GM23338 (cell line): Measurements from ENCODE around the gene AFF1. TPM values are rescaled to one million over a fixed set of nuclear protein-coding genes. Genes with fewer than 3 reads are reported as not detected.

ENCODE experiments used
- ATAC-seq: fragments of 200-7000 bp; cut with Tn5 transposase; 3 replicates; pipeline ENCODE4 v1.9.1; 2020
- DNase-seq: peaks from one replicate; pipeline ENCODE4 v3.0.0-alpha.2; 2015; ENCODE audit warnings: low spot score
- H2AFZ ChIP-seq: fragments of 200-600 bp; sonication (generic); 2 replicates; pipeline ENCODE4 v1.8.0; 2016; ENCODE audit warnings: antibody characterized with exemption, mild to moderate bottlenecking, moderate library complexity
- H3F3A ChIP-seq: fragments of 200-600 bp; sonication (generic); replicated peaks from 2 replicates; pipeline ENCODE4 v1.8.0; 2017; ENCODE audit warnings: antibody characterized with exemption, mixed run types, low read depth
- H3K27ac ChIP-seq: fragments of 200-600 bp; sonication (generic); 2 replicates; pipeline ENCODE4 v1.6.1; 2016; ENCODE audit warnings: low read depth
- H3K27me3 ChIP-seq: fragments of 200-600 bp; sonication (generic); 2 replicates; pipeline ENCODE4 v1.8.0; 2016; ENCODE audit warnings: mild to moderate bottlenecking, mixed run types, moderate library complexity; ENCODE audit not compliant: insufficient read depth
- H3K36me3 ChIP-seq: fragments of 200-600 bp; sonication (generic); 2 replicates; pipeline ENCODE4 v1.8.0; 2016; ENCODE audit warnings: mild to moderate bottlenecking; ENCODE audit not compliant: insufficient read depth
- H3K4me1 ChIP-seq: fragments of 200-600 bp; sonication (generic); 2 replicates; pipeline ENCODE4 v1.8.0; 2016; ENCODE audit warnings: mild to moderate bottlenecking, moderate library complexity; ENCODE audit not compliant: insufficient read depth
- H3K4me2 ChIP-seq: fragments of 200-600 bp; sonication (generic); 2 replicates; pipeline ENCODE4 v1.7.1; 2017; ENCODE audit warnings: mixed run types
- H3K4me3 ChIP-seq: fragments of 200-600 bp; sonication (generic); 2 replicates; pipeline ENCODE4 v1.6.1; 2016; ENCODE audit warnings: mixed run types
- H3K79me2 ChIP-seq: fragments of 200-600 bp; sonication (generic); replicated peaks from 2 replicates; pipeline ENCODE4 v1.8.0; 2017; ENCODE audit warnings: mild to moderate bottlenecking; ENCODE audit not compliant: insufficient read depth
- H3K9me2 ChIP-seq: fragments of 200-600 bp; sonication (generic); 2 replicates; pipeline ENCODE4 v1.8.0; 2017; ENCODE audit not compliant: insufficient read depth
- H4K20me1 ChIP-seq: fragments of 200-600 bp; sonication (generic); replicated peaks from 2 replicates; pipeline ENCODE4 v1.8.0; 2017; ENCODE audit warnings: mild to moderate bottlenecking; ENCODE audit not compliant: insufficient read depth
- H3K27ac Mint-ChIP-seq: 2 replicates; pipeline ENCODE4 v1.8.0; 2020; ENCODE audit warnings: inconsistent platforms, mild to moderate bottlenecking, moderate library complexity, mixed read lengths
- H3K27me3 Mint-ChIP-seq: 3 replicates; pipeline ENCODE4 v1.8.0; 2022; ENCODE audit warnings: low read depth, mild to moderate bottlenecking, moderate library complexity, mixed read lengths, inconsistent platforms; ENCODE audit not compliant: insufficient read depth, poor library complexity
- H3K36me3 Mint-ChIP-seq: 3 replicates; pipeline ENCODE4 v1.8.0; 2021; ENCODE audit warnings: low read depth, mild to moderate bottlenecking, inconsistent platforms, moderate library complexity, mixed read lengths
- H3K4me1 Mint-ChIP-seq: 3 replicates; pipeline ENCODE4 v1.8.0; 2020; ENCODE audit warnings: mild to moderate bottlenecking, inconsistent platforms, mixed read lengths
- H3K4me3 Mint-ChIP-seq: 3 replicates; pipeline ENCODE4 v1.8.0; 2021; ENCODE audit warnings: moderate library complexity, mild to moderate bottlenecking, inconsistent platforms, mixed read lengths
- H3K9me3 Mint-ChIP-seq: 3 replicates; pipeline ENCODE4 v1.8.0; 2020; ENCODE audit warnings: moderate library complexity, mild to moderate bottlenecking, inconsistent platforms, mixed read lengths
- EZH2 ChIP-seq: fragments of 200-600 bp; sonication (generic); IDR thresholded peaks from one replicate; pipeline ENCODE4 v1.8.0; 2017; ENCODE audit warnings: antibody characterized with exemption, mild to moderate bottlenecking, low read depth; ENCODE audit not compliant: unreplicated experiment
- JUNB ChIP-seq: IDR thresholded peaks from one replicate; pipeline ENCODE4 v1.6.1; 2016; ENCODE audit warnings: antibody characterized with exemption; ENCODE audit not compliant: unreplicated experiment
- POLR2AphosphoS5 ChIP-seq: IDR thresholded peaks from 2 replicates; pipeline ENCODE4 v1.6.1; 2016; ENCODE audit warnings: antibody characterized with exemption, low read depth
- STAT1 ChIP-seq: IDR thresholded peaks from one replicate; pipeline ENCODE4 v1.6.1; 2016; ENCODE audit warnings: antibody characterized with exemption; ENCODE audit not compliant: unreplicated experiment
- ZNF114 ChIP-seq: fragments of 250-450 bp; sonication (Bioruptor Pico); IDR thresholded peaks from 2 replicates; pipeline ENCODE4 v1.5.0; 2020; ENCODE audit warnings: mild to moderate bottlenecking, moderate library complexity
- ZNF331 ChIP-seq: fragments of 250-450 bp; sonication (Bioruptor Pico); IDR thresholded peaks from 2 replicates; pipeline ENCODE4 v1.5.0; 2020; ENCODE audit warnings: low read depth, mild to moderate bottlenecking, moderate library complexity
- polyA plus RNA-seq: library from polyadenylated mRNA; unstranded; fragments of >200 nt; fragmentation: Nextera tagmentation; extraction: Ambion mirVana; gene quantifications from 2 replicates; pipeline ENCODE4 v1.2.1, GENCODE V29; 2016
- total RNA-seq: library from RNA; depleted of rRNA; stranded (reverse); fragments of >200 nt; shearing (Covaris generic); gene quantifications from 2 replicates; pipeline ENCODE4 v1.2.3, GENCODE V29; 2014
- TF ChIP-seq, protein P1 (sequence below): IDR thresholded peaks from 2 replicates; pipeline ENCODE4 v1.6.1; 2016; ENCODE audit warnings: antibody characterized with exemption
- TF ChIP-seq, protein P2 (sequence below): IDR thresholded peaks from one replicate; pipeline ENCODE4 v1.6.1; 2018; ENCODE audit warnings: antibody characterized with exemption; ENCODE audit not compliant: unreplicated experiment
- TF ChIP-seq, protein P3 (sequence below), 2 experiments: fragments of 200-600 bp in 1 of 2; sonication (generic) in 1 of 2; conservative IDR thresholded peaks; 2 replicates each; pipeline versions ENCODE4 v1.5.1 to v1.6.1; 2016 to 2017; ENCODE audit warnings: antibody characterized with exemption in 2 of 2, low read depth in 2 of 2, mild to moderate bottlenecking in 2 of 2, moderate library complexity in 1 of 2

AFF1 gene
- total and polyA plus RNA-seq, 2 experiments from 2014 or later = 42.6 to 67.2 TPM

DNA sequence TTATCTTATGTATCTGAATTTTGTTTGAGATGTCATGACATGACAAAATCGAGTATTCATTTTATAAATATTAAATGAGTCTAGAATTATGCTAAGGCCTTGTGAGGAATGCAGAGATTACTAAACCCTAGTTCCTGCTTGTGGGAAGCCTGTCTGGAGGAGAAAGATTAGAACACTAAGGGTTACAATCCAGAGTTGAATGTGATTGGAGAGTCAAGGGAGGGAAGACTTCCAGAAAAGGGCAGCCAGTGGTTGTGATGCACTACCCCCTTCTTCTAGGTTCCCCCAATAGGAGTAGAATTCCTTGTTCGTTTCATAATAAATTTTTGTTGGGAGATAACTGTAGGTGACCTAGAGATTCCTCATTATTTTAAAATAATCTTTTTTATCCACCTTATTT is 141.1 kb downstream of the AFF1 start:
- TF ChIP-seq, protein P1, sequence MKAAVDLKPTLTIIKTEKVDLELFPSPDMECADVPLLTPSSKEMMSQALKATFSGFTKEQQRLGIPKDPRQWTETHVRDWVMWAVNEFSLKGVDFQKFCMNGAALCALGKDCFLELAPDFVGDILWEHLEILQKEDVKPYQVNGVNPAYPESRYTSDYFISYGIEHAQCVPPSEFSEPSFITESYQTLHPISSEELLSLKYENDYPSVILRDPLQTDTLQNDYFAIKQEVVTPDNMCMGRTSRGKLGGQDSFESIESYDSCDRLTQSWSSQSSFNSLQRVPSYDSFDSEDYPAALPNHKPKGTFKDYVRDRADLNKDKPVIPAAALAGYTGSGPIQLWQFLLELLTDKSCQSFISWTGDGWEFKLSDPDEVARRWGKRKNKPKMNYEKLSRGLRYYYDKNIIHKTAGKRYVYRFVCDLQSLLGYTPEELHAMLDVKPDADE = no peak
- TF ChIP-seq, protein P2, sequence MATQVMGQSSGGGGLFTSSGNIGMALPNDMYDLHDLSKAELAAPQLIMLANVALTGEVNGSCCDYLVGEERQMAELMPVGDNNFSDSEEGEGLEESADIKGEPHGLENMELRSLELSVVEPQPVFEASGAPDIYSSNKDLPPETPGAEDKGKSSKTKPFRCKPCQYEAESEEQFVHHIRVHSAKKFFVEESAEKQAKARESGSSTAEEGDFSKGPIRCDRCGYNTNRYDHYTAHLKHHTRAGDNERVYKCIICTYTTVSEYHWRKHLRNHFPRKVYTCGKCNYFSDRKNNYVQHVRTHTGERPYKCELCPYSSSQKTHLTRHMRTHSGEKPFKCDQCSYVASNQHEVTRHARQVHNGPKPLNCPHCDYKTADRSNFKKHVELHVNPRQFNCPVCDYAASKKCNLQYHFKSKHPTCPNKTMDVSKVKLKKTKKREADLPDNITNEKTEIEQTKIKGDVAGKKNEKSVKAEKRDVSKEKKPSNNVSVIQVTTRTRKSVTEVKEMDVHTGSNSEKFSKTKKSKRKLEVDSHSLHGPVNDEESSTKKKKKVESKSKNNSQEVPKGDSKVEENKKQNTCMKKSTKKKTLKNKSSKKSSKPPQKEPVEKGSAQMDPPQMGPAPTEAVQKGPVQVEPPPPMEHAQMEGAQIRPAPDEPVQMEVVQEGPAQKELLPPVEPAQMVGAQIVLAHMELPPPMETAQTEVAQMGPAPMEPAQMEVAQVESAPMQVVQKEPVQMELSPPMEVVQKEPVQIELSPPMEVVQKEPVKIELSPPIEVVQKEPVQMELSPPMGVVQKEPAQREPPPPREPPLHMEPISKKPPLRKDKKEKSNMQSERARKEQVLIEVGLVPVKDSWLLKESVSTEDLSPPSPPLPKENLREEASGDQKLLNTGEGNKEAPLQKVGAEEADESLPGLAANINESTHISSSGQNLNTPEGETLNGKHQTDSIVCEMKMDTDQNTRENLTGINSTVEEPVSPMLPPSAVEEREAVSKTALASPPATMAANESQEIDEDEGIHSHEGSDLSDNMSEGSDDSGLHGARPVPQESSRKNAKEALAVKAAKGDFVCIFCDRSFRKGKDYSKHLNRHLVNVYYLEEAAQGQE = no peak
- TF ChIP-seq ZNF114 (CRISPR knock-in tag) = no peak
- no peak for TF ChIP-seq ZNF331 (CRISPR knock-in tag)
- no peak for TF ChIP-seq STAT1
- no peak for TF ChIP-seq POLR2AphosphoS5
- TF ChIP-seq, protein P3, sequence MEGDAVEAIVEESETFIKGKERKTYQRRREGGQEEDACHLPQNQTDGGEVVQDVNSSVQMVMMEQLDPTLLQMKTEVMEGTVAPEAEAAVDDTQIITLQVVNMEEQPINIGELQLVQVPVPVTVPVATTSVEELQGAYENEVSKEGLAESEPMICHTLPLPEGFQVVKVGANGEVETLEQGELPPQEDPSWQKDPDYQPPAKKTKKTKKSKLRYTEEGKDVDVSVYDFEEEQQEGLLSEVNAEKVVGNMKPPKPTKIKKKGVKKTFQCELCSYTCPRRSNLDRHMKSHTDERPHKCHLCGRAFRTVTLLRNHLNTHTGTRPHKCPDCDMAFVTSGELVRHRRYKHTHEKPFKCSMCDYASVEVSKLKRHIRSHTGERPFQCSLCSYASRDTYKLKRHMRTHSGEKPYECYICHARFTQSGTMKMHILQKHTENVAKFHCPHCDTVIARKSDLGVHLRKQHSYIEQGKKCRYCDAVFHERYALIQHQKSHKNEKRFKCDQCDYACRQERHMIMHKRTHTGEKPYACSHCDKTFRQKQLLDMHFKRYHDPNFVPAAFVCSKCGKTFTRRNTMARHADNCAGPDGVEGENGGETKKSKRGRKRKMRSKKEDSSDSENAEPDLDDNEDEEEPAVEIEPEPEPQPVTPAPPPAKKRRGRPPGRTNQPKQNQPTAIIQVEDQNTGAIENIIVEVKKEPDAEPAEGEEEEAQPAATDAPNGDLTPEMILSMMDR (conservative IDR thresholded peaks at IDR 0.05; ENCODE audit: low read depth in 2 of 2) = no peak
- TF ChIP-seq EZH2 = no peak
- TF ChIP-seq JUNB = no peak
- H3K4me1 Mint-ChIP-seq = peaks cover 53% of the 10 kb centered on the region
- no peak overlapping the region for H3K4me3 Mint-ChIP-seq
- peaks cover 1% of the 10 kb centered on the region for H3K27me3 Mint-ChIP-seq
- Histone ChIP-seq H2AFZ (no peak overlapping the region), H3K9me2 (no peaks in the 10 kb centered on the region), H3K36me3 (no peaks in the 10 kb centered on the region), H4K20me1 (peaks cover 19% of the 10 kb centered on the region; the same call in 1 of the 2 replicates), H3K4me1 (peaks cover 44% of the 10 kb centered on the region), H3K27me3 (no peaks in the 10 kb centered on the region), H3K79me2 (peaks cover 83% of the 10 kb centered on the region), H3K27ac (no peak overlapping the region), H3K4me2 (no peak overlapping the region), H3K4me3 (no peak overlapping the region), H3F3A (no peaks in the 10 kb centered on the region)
- peak; percentile 21 for DNase-seq
- no peak overlapping the region for H3K27ac Mint-ChIP-seq
- 0 out of 3 replicates have a peak, but pooled peaks have one; percentile 16 for ATAC-seq
- H3K9me3 Mint-ChIP-seq = no peaks in the 10 kb centered on the region
- no peaks in the 10 kb centered on the region for H3K36me3 Mint-ChIP-seq
